DMS53 treated with DMSO at 0.1 percent for 48 hours (cell line): Measurements from ENCODE around the gene RSRC1.

Experiments used
- DNase-seq: peaks from one replicate; lab custom pipeline; 2025; ENCODE audit not compliant: unreplicated experiment; lab: John Stamatoyannopoulos, UW

RSRC1 gene

DNA sequence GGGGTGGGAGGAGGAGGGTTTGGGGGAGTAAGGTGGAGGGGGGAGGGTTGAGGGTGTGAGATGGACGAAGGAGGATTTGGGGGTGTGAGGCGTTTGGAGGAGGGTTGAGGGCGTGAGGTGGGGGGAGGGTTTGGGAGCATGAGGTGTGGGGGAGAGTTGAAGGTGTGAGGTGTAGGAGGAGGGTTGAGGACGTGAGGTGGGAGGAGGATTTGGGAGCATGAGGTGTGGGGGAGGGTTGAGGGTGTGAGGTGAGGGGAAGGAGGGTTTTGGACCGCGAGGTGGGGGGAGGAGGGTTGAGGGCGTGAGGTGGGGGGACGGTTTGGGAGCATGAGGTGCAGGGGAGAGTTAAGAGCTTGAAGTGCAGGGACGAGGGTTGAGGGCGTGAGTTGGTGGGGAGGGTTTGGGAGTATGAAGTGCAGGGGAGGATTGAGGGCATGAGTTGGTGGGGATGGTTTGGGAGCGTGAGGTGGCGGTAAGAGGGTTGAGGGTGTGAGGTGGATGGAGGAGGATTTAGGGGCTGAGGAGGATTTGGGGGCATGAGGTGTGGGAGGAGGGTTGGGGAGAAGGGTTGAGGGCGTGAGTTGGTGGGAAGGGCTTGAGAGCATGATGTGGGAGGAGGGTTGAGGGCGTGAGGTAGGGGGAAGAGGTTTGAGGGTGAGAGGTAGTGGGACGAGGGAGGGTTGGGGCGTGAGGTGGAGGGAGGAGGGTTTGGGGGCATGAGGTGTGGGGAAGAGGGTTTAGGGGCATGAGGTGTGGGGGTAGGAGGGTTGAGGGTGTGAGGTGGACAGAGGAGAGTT lies 462.3 kb downstream of the RSRC1 start:
- DNase-seq, result no peak

DNA sequence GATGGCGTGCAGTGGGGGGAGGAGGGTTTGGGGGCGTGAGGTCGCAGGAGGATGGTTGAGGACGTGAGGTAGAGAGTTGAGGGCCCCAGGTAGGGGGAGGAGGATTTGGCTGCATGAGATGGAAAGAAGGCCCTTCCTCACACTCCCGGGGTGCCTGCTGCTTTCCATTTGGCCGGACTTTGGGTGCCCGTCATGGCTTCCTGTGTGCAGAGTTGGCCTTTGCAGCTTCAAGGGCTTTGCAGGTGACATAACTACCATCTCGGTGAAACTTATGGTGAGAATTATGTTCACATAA lies 462.8 kb downstream of the RSRC1 start:
- DNase-seq, result no peak

DNA sequence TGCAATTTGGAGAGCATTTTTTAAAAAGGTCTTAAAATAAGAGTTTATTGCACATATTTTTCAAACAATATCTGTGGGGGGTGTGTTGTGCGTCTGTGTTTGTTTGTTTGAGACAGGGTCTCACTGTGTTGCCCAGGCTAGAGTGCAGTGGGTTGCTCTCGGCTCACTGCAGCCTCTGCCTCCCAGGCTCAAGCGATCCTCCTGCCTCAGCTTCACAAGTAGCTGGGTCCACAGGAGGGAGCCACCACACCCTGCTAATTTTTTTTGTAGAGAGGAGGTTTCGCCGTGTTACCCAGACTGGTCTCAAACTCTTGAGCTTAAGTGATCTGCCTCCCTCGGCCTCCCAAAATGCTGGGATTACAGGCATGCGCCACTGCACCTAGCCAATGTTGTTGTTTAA lies 463.8 kb downstream of the RSRC1 start:
- no peak for DNase-seq

DNA sequence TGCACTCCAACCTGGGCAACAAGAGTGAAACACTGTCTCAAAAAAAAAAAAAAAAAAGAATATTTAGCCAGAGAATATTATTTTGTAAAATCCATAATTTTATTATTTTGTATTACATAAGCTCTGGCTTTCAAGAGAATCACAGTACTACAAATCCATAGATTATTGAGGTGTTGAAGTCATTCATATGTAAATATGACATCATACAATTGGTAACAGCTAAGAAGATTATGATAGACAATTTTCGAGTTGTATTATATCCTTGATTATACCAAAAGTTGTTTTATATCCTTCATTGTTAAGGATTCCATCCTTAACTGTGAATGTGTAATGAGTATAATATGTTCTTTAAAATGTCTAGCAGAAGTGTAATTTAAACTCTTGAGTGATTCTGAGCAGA lies 464.8 kb downstream of the RSRC1 start:
- no peak for DNase-seq

DNA sequence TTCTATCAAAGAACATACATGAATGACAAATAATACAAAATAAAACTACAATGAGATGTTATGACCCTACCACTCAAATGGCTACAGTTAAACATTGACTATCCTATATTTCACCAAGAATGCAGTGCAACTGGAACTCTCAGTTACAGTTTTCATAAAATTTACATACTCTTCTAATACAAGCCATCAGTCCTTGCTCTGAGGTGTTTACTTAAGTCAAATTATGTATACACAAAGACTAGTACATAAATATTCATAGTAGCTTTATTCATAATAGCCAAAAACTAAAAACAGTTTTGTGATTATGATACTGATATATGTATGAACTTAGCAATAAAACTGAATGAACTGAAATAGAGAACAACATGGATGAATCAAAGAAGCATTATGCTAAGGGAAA lies 480.3 kb downstream of the RSRC1 start:
- DNase-seq, result no peak
